Stimulated activated CD8-positive, alpha-beta memory T cell treated with anti-CD3 and anti-CD28 coated beads, Interleukin-4, amount 100 ng/mL, for 1 hour (primary cell): ENCODE measurements around the gene CNTN4.

Experiments used
- DNase-seq, 2 donors: peaks; one replicate each; pipeline ENCODE4 v3.0.0-alpha.2; 2020; ENCODE audit warnings: low read depth in 2 of 2, low spot score in 1 of 2

CNTN4 gene

DNA sequence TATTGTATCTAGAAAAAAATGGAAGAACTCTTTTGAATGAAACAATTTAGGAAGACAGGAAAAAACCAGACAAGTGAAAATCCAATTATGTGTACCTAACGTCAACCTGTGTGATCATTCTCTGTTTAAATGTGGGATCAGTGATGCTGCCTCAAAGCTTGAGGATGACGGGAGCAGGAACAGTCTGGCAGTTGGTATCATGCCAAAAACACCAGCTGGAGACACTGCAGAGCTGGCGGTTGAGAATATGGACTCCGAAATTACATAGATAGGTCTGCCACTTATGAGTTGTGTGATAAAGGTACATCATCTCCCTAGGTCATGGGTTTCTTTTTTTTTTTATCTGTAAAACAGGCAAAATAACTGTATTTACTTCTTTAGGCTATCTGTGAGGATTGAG lies 480.5 kb downstream of the CNTN4 start:
- no peak for DNase-seq

DNA sequence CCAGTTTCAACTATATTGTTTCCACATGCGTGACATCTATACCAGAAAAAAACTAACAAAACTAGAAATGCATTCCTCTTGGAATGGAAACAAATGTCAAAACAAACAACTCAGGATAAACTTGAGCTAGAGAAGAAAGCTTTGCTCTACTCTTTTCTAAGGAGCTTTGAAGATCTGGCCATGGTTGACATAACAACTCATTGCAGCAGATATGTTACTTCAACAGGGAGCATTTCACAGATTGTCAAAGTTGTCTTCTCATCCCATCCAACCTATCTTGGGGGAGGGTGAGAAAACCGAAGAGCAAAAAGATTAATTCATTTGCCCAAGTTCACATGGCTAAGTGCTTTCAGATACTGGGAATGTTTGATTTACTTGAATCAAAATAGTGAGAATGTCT lies 484.4 kb downstream of the CNTN4 start:
- no peak for DNase-seq

DNA sequence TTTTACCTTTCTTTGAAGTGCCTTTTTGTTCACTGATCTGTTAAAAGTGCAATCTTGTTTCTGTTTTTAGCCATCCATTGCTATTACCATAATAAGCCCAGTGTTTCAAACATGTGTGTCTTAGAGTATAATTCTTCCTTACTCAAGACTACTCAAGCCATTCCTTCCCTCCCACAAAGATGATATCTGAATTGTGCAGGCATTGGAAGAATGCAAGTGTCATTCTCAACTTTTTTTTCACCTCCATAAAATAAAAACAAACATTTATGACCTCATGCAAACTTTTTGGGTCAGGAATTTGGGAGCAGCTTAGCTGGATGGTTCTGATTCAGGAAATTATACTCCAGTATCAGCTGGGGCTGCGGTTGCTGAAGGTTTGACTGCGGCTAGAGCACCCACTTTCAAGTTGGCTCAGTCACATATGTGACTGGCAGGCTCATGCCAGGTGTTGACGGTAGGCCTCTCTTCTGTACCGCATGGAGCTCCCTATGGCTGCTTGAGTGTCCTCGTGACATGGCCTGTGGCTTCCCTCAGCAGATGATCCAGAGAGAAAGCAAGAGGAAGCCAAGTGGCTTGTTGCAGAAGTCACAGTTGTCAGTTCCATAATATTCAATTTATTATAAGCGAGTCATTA lies 490.8 kb downstream of the CNTN4 start:
- no peak for DNase-seq

DNA sequence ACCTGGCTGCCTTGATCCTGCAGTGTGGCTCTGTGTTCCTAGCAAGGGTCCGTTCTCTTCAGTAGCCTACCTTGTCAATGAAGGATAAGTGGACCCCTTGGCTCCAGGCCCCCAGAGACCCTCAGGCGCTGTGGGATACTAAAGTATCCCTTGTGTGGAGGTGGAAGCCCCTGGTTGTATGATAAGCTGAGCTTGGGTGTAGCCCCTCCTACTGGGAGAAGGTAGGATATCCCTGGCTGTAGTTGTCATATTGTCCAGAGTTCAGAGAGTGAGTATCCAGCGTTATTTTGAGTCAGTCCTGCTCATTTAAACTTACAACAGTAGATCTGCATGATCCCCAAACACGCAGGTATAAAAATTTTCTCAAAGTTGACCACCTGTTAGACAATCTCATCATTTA lies 496.8 kb downstream of the CNTN4 start:
- no peak for DNase-seq

DNA sequence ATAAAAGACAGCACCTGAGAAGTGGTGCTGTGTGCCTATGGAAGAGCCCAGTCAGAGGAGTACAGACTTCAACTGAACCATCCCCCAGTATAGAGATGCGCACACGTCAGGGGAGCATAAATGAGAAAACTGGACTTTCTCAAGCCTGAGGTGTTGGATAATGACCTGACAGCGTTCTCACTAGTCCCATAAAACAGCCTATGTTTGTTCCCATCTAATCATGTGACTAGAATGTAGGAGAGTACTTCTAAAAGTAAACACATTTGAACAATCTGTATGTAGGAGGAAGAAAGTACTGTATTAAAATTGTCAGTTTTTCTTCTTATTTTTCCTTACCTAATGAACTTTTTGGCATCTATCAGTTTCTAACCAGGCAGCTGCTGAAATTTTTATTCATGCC lies 498.9 kb downstream of the CNTN4 start:
- DNase-seq = no peak

DNA sequence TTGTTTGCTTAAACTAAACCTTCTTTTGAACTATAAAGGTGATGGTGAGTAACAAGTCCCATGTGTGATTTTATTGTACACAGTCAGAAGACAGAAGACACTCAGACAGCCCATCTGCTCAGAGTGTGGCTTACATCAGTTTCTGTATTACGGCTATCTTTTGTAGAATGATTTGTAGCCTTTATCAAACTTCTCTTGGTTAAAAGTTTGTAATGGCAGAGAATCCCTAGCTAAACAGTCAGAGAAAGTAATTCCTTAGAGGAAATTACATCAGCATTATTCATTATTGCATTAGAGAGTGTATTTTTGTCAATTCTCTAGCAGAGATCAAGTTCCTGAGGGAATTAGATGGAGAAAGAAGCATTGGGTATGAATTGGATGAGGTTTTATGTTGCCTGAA lies 500.8 kb downstream of the CNTN4 start:
- no peak for DNase-seq

DNA sequence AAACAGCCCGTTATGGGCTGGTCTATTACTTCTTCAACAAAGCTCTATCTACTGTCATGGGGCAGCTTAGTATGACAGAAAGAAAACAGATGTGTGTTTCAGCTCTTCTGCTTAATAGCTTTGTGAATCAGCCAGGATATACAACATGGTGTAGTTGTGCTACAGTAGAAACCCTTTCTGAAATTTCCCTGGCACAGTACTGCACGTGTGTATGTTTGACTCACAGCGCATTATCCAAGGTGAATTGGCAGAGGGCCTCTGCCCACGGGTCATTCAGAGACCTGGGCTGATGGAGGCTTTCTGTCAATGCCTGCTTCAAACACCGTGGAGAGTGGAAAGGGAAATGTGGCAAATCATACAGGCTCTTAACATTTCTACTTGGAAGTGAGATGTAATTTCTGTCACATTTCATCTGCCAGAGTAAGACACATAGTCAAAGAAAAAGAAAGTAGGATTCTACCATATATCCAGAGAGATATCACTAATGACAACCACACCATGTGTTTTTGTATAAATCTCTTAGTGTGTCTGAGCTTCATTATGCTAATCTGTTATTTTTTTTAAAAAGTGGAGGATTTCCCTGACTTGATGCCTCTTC lies 505.1 kb downstream of the CNTN4 start:
- DNase-seq = no peak

DNA sequence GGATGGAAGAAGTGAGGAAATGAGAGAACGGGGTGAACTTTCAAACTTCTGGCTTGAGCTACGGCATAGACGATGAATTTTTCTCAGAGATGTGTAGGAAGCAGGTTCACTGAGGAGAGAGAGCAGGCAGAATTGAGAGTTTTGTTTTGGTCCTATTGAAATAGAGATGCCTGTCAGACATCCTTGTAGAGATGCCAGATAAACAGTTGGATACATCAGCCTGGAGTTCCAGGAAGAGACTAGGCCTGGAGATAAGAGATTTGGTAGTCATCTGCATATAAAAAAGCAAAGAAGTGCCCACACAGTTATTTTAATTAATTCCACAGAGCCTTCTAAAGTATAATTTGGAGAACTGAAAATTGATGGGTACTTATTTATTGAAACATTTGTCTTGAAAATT lies 515.9 kb downstream of the CNTN4 start:
- DNase-seq = no peak

DNA sequence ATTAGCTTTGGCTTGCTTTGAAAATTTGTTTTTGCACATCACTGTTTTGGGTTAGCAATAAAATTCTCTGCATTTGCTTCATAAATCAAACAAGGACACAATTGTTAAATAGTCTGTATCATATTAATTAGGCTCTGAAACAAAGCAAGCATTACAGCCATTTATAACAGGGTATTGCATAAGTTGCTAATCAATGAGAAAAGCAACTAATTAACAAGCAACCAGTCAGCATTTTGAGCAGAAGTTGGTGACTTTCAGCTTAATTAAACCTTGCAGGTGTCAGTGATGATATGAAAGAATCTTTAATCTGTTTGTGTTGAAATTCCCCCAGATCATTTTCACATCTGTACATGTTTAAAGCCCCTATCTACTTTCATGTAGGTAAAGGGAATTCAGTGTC lies 516.4 kb downstream of the CNTN4 start:
- DNase-seq = no peak

DNA sequence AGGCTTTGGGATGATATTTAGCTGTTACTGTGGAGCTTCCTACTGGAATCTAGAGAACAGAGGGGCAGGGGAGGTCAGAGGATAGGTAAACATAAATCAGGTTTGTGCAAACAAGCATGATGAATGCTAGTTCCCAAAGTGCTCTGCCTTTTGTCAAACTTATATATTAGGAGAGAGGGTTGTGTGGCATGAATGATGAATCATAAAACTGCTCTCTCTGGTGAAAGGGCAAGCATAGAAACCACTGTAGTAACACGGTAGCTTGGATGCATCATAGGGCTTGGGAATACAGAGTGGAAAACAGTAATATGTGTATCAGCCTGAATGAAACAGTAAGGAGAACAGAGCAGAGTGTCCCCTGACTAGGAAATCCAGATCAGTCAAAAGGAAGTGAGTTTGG lies 524.8 kb downstream of the CNTN4 start:
- no peak for DNase-seq

DNA sequence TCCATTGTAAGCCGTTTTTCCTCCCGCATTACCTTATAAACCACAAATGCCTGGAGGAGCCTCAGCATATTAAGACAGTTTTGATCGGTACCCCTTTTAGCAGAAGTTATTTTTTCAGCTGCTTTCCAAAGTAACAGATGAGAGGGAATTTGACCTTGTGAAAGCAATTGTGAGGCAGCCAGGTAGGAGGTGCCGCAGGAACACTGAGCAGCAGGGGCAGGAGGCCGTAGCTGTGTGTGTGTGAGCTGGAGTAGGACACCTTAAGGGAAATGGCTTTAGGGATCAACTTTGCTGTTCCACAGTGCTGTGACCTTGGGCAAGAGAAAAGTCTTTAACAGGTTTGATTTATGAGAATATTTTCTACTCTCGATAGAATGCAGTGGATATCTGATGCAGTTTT lies 529.5 kb downstream of the CNTN4 start:
- DNase-seq = no peak

DNA sequence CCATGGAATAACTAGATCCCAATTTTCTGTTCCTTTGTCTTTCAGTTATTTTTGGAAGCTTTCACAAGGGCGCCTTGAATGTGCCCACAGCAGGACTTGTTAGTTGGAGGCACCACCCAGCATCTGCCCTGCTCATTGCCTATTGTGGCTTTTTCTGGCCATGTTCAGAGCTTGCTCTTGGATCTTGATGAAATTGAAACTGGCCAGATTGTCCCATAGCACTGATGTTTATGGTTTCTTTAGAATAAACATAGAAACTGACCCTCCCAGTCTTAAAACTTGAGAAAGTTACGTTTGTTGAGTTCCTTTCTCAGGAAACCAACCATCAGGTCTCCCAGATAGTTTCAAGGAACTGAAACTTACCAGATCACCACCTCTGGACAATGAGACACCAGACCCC lies 536.8 kb downstream of the CNTN4 start:
- no peak for DNase-seq

DNA sequence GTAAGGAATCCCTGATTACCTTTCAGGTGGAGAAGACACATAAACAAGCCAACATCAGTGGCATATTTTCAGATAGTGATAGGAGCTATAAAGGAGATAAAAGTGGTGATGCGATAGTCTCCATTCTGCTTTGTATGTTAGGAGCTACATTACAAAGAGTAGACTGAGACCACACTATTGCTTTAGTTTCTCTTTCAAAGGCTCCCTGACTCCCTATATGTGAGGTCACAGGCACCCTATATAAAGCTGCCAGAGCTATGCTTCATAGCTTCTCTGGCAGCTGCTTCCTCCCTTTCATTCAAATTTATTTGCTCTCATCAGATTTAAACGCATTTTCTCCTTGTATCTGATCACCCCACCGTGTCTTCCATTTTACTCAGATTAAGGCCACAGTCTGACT lies 544.9 kb downstream of the CNTN4 start:
- DNase-seq = no peak

DNA sequence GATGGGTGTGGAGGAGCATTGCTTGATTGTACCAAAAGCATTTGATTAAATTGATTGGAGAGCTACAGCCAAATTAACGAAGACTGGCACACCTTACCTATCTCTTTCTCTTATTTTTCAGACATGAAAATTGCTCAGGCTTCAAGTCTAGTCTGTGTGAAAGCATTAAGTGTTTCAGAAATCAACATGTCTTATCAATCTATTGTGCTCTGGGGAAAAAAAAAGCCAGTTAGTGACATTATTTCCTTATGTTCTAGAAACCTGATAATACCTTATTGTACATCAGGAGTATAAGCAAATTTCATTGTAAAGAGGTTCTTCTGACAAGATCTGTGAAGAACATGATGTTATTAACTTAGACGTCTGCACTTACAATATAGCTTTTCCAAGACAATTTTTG lies 546.3 kb downstream of the CNTN4 start:
- no peak for DNase-seq

DNA sequence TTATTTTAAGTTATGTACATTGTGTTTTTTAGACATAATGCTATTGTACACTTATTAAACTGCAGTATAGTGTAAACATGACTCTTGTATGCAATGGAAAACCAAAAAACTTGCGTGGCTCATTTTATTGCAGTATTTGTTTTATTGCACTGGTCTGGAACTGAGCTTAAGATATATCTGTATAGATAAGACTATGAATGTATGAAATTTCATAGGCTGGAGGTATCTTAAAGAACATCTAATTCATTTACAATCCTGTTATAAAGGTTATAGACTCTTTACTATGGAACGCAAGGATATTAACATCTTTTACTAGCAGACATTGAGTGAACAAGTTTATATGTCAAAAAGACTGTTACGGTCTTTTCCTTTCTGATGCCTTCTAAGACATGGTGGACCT lies 552.1 kb downstream of the CNTN4 start:
- DNase-seq = no peak

DNA sequence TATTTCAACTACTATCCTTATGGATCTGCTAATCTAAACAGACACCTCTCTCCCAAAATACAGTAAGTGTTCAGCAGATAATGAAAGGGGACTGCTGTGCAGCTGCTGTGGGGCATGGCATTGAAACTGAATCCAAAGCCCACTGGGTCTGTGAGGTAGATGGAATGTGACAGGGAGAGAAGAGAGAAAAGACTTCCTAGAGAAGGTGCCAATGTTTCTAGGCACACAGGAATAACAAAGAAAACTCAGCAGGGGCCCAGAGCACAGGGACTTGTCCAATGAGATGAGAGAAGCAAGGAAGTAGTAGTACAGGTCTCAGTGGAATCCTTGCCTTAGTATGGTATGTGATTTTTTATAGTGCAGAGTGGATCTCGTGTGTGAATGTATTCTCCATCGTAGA lies 553.7 kb downstream of the CNTN4 start:
- no peak for DNase-seq

DNA sequence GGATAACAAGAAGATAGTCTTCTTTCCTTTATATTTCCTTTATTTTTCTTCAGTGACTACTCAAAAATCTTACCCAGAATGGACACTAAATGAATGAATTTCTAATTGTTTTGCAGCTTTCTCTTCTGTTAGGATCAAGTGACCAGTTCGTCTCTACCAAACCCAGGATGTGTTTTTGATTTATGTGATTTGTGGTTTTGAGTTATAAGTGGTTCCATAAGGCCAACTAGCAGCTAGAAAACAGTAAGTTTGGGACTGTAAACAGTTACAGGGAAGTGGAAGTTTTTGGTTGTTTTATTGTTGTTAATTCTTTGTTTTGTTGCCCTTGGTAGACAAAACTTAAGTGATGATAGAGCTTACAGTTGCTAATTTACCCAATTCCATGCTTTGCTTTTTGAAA lies 555.0 kb downstream of the CNTN4 start:
- DNase-seq = no peak

DNA sequence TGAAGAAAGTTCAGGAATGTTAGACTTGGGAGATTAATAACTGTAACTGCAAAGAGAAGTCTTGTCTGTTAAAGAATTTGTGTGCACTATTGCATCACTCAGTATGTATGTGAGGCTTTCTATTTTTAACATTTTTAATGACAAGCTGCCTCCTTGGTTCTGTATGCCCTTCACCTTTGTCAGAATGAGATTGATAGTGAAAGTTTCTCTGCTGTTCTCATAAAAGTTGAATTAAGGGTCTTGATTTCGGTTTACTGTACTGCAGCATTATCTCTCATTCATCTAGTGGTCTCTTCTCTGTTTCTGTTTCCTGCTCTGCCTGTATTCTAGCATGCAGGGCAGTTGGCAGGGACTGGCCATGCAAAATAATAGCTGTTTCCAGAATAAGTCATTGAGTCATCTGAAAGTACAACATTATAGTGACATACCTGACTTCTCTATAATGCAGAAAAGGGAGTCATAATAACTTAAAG lies 556.6 kb downstream of the CNTN4 start:
- DNase-seq = no peak

DNA sequence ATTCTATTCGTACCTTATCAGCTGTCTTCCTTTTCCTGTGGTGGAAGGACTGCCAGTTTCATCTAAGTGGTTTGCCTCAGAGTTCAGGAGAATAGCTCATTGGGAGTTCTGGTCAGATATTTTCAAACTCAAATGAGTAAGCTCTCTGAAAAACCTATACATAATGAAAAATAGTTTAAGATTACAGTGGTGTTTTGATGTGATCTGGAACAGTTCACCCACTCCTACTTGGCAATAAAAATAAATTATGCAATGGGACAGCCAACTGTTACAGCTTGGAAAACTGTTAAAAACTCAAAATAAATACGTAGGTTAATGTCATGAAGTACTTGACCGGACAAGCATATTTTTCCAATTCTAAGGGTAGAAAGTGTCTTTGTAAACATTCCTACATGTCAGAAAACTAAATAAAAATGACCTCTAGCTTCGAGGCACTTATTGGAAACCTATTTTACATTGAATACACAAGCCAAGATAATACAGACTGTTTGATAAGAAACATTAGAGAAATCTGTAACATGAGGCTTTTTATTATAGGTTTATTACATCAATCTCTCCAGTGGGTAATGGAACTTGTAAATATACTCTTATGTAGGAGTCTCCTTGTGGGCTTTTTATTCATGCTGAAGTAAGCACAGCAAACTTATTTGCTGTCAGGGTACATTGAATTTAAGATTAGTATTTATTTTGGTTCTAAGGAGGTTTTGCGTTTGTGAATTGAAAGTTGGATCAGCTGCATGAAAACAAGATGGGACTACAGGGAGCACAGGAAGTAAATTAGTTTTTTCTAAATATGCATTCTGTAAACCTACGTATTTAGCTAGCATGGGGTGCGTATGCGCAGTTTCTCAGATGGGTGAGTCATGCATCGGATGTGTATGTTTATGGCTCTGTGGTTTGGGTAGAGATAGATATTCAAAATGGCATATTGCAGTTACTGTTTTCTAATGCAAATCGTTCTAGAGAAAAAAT lies 558.4 kb downstream of the CNTN4 start:
- no peak for DNase-seq

DNA sequence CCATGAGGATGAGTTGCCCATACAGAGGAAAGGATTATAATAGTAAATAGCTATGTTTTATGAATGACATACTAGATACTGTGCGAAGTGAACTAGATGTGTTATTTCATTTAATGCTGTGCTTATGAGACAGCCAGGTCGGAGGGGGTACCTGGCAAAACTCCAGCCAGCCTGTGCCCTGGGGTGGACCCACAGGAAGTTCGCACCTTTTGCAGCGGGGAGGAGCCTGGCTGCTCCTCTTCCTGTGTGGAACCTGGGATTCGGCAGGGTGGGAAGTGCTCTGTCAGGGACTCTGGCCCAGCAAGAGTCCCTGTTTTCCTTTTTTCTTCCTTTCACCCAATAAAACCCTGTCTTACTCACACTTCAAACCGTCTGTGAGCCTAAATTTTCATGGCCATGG lies 559.3 kb downstream of the CNTN4 start:
- no peak for DNase-seq

DNA sequence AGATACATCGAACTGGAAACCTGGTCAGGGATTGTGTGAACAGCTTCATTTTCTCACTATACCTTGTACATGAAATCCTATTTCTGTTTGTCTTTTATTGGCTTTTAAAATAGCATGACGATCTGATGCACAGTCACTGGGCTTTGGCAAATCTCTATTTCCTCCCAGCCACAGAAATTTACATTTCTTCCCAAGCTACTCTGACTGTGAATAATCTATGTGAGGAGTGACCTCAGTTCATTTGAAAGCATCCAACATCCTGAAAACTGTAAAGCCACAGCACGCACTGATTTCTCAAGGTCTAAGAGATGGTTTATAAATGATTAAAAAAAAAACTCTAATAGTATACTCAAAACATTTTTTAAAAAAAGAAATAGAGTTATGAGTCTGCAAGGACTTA lies 561.2 kb downstream of the CNTN4 start:
- DNase-seq = no peak

DNA sequence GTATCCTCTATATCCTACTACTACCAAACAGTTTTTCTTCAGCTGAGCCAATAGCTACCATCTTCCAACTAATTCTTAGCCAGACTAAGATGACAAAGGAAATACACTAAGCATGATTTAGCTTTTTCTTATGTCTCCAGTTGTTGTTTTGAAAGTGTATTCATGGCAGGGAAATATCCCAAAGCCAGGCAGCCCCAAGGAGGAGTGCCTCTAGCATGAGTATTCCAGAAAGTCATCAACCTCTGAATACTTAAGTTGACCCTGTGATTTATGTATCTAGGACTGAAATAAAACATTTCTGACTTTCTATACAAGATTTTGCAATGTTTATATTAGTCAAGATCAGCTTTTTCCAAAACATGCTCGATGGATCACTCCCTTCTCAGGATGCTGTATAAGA lies 562.4 kb downstream of the CNTN4 start:
- DNase-seq = no peak
